ENCODE measurements around the gene TLE6. TPM values are rescaled to one million over a fixed set of nuclear protein-coding genes. Genes with fewer than 3 reads are reported as not detected.
A peak's percentile ranks its signal among the peaks of the same experiment; 100 is the strongest.

The TLE6 gene
- total and polyA plus RNA-seq, 10 donors, result 0.60 to 4.1 (median 2.0) TPM

GRCh38 chr19:2983351-2984214, 6.2 kb downstream of the TLE6 start:
- peak in 2 of 3 donors; percentile 54 to 65 for TF ChIP-seq POLR2AphosphoS5 (IDR thresholded peaks at IDR 0.05)
- TF ChIP-seq CTCF (IDR thresholded peaks at IDR 0.05 in 8 of 11, conservative IDR thresholded peaks at IDR 0.05 in 3 of 11), result no peak
- TF ChIP-seq POLR2A (IDR thresholded peaks at IDR 0.05), result no peak
- intact Hi-C loops (cut with DNase I; ENCODE audit: low total_unique reads), result no loop called here
- H3K27me3 ChIP-seq (replicated peaks in 1 of 7), result peaks cover 0 to 45% (median 4%) of the 10 kb centered on the region in 7 donors

GRCh38 chr19:2984215-2984528, 6.8 kb downstream of the TLE6 start:
- Histone ChIP-seq H3K4me3 (peak overlapping the region in 6 of 8 donors; percentile 10 to 61 (median 22)), H3K9me3 (no peaks in the 10 kb centered on the region), H3K36me3 (no peaks in the 10 kb centered on the region), H3K4me1 (peaks cover 6 to 25% (median 18%) of the 10 kb centered on the region in 6 donors), H3K27me3 (replicated peaks in 1 of 7) (peaks cover 0 to 45% (median 4%) of the 10 kb centered on the region in 7 donors), H3K27ac (peak overlapping the region in 7 of 8 donors; percentile 15 to 79 (median 70))
- TF ChIP-seq POLR2AphosphoS5 (IDR thresholded peaks at IDR 0.05) (no peak), POLR2A (IDR thresholded peaks at IDR 0.05) (no peak), CTCF (IDR thresholded peaks at IDR 0.05 in 8 of 11, conservative IDR thresholded peaks at IDR 0.05 in 3 of 11) (no peak)
- 1 to 3% (median 2%) methylated on average over 9 to 14 of the region's 14 CpGs for WGBS, 5 donors
- no peak for DNase-seq
- intact Hi-C loops (cut with DNase I; ENCODE audit: low total_unique reads), result no loop called here

More at GRCh38 chr19:2983351-2984214, 6.2 kb downstream of the TLE6 start:
- Histone ChIP-seq H3K36me3 (no peaks in the 10 kb centered on the region), H3K27ac (peak overlapping the region in 7 of 8 donors; percentile 29 to 79 (median 70)), H3K4me1 (peaks cover 6 to 30% (median 18%) of the 10 kb centered on the region in 6 donors), H3K4me3 (peak overlapping the region in 6 of 8 donors; percentile 10 to 61 (median 22)), H3K9me3 (no peaks in the 10 kb centered on the region)
- no peak for DNase-seq
- WGBS, 5 donors, result 16 to 23% (median 18%) methylated on average over 20 to 24 of the region's 24 CpGs

GRCh38 chr19:2986951-2987524, 9.7 kb downstream of the TLE6 start:
- Histone ChIP-seq H3K4me1 (peaks cover 6 to 25% (median 18%) of the 10 kb centered on the region in 6 donors), H3K27me3 (replicated peaks in 1 of 7) (peaks cover 0 to 41% (median 4%) of the 10 kb centered on the region in 7 donors), H3K4me3 (no peak overlapping the region), H3K9me3 (no peaks in the 10 kb centered on the region), H3K27ac (no peak overlapping the region), H3K36me3 (no peaks in the 10 kb centered on the region)
- no peak for DNase-seq
- TF ChIP-seq POLR2AphosphoS5 (IDR thresholded peaks at IDR 0.05), result no peak
- no peak for TF ChIP-seq POLR2A (IDR thresholded peaks at IDR 0.05)
- no peak for TF ChIP-seq CTCF (IDR thresholded peaks at IDR 0.05 in 8 of 11, conservative IDR thresholded peaks at IDR 0.05 in 3 of 11)
- WGBS, 5 donors, result 31 to 58% (median 40%) methylated on average over 4 to 20 of the region's 20 CpGs
- intact Hi-C loops (cut with DNase I; ENCODE audit: low total_unique reads), result no loop called here

- intact Hi-C loops (cut with DNase I; ENCODE audit: low total_unique reads), result no loop called here
- Histone ChIP-seq H3K27ac (no peak overlapping the region), H3K27me3 (replicated peaks in 1 of 7) (peaks cover 0 to 36% (median 4%) of the 10 kb centered on the region in 7 donors), H3K4me1 (peaks cover 4 to 20% (median 16%) of the 10 kb centered on the region in 6 donors), H3K4me3 (no peak overlapping the region), H3K36me3 (no peaks in the 10 kb centered on the region), H3K9me3 (no peaks in the 10 kb centered on the region)
- no peak for DNase-seq
- WGBS, 5 donors, result 70 to 84% (median 80%) methylated on average over 10 to 12 of the region's 12 CpGs
- TF ChIP-seq CTCF (IDR thresholded peaks at IDR 0.05 in 8 of 11, conservative IDR thresholded peaks at IDR 0.05 in 3 of 11) (no peak), POLR2AphosphoS5 (IDR thresholded peaks at IDR 0.05) (no peak)
Observed at GRCh38 chr19:2987797-2988196, 10.4 kb downstream of the TLE6 start.
